HG03280 (cell line): Measurements from ENCODE around the gene KLHDC9.

ENCODE experiments used
- ATAC-seq: cut with Tn5 transposase; IDR thresholded peaks from one replicate; pipeline ENCODE4 v1.9.1; 2021; ENCODE audit warnings: mild to moderate bottlenecking, moderate library complexity; ENCODE audit not compliant: unreplicated experiment

KLHDC9 gene

GRCh38 chr1:161074676-161075368 lies 23.3 kb upstream of the KLHDC9 start:
- ATAC-seq: no peak

- no peak for ATAC-seq
Observed at GRCh38 chr1:161076410-161076809, 21.8 kb upstream of the KLHDC9 start.

DNA sequence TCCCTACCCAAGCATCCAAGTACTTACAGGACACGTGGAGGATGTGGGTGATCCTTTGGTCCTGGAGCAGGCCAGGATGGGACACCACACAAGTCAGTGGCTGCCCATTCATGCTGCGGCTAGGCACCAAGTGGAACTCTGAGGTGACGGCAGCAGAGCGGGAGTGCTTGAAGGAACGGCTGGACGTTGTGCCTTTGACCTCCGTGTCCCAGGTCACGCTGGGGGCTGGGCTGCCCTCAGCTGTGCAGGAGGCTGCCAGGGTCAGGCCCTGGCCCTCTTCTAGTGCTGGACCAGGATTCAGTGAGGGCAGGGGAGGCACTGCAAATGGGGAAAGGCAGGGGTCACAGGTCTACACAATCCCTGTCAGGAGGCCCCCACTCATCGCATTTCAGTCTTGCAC lies 20.7 kb upstream of the KLHDC9 start:
- no peak for ATAC-seq

- ATAC-seq: no peak
Observed at GRCh38 chr1:161079436-161080110, 18.6 kb upstream of the KLHDC9 start.

- no peak for ATAC-seq
Observed at GRCh38 chr1:161080441-161081405, 17.4 kb upstream of the KLHDC9 start.

GRCh38 chr1:161081519-161081918 lies 16.6 kb upstream of the KLHDC9 start:
- ATAC-seq: no peak

DNA sequence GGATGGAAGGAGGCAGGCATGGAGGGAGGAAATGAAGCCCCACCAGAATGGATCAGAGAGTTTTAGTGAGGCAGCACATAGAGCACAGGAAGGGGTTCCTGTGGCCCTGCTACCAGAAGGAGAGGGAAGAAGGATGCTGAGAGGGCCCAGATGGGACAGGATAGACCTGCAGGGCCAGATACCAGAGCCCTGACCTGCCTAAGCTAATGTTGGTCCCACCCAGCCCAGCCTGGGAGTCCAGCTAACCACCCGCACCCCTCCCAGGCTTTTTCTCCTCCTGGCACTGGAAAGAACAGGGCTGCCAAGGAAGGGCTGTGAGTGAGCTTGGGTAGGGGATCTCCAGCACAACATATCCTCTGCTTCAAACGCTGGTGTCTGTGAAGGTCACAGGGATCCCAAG lies 15.7 kb upstream of the KLHDC9 start:
- no peak for ATAC-seq

DNA sequence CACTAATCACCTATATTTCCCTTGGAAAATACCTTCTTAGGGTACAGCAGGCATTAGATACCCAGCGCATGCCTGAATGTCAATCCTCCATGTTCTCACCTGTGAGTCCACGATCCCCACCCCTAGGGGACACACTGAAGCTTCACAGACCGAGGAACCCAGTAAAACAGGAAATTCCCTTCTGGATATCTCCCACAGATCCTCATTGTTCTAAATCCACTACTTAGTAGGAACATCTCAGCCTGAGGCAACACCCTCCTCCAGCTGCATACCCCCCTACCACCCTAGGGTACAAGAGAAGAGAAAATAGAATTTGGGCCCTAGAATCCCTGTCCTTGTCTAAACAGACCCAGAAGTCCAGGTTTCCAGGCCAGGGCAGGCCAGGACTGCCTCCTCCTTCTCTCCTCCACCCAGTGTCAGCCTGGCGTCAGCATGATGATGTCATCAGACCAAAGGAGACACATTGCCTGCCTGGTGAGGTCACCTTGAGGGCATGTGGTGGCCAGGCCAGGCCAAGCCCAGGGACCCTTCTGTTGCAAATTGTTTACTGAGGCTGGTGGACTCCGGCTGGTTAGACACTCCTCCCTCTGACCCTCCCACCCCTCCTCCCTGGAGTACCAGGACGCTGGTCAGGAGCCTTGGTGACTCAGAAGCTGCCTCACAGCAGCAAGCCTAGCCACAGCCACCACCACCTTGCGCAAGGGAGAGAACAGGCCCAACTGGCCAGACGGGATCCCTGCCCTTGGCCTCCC lies 15.0 kb upstream of the KLHDC9 start:
- ATAC-seq: no peak

- ATAC-seq: no peak
Observed at GRCh38 chr1:161083748-161084596, 14.2 kb upstream of the KLHDC9 start.

GRCh38 chr1:161084597-161084988 lies 13.6 kb upstream of the KLHDC9 start:
- no peak for ATAC-seq

- no peak for ATAC-seq
Observed at GRCh38 chr1:161085165-161085564, 13.0 kb upstream of the KLHDC9 start.

DNA sequence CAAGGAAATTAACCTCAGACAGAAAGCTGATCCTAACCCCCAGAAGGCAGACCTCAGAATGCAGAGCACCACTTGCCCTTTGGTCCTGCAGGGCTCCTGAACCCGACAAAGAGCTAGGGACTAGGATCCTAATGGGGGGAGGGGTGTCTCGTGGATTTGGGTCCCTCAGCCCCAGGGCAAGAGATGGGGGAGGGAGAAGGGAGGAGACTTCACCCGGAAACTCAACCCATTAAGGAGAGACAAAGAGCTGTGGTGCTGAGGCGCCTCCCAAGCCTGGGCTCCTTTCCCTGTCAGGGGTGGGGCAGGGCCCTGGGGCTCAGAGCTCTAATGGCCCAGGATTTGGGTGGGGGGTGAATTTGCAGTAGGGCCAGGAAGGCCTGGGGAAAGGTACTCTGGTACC lies 11.7 kb upstream of the KLHDC9 start:
- no peak for ATAC-seq

DNA sequence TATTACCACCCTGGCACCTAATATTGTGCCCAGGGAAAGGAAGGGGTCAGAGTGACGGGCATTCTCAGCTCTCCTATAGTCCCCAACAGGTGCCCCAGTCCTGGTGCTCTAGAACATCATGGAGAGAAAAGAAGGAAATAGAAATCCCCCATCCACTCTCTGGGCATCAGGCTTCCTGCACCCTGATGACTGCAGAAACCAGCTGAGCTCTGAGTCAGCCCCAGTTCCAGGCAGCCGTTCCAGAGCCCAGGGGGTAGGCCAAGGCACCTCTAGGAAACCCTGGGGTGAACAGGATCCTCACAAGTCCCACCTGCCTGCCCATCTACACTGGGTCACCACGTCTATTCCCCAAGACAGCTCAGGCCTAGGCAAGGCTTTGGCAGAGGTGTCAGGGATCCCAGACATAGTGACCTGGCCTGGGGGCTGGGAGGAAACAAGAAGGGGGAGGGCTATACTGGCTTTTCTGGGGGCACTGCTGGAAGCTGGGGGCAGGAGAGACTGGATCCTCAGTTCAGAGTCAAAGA lies 9.5 kb upstream of the KLHDC9 start:
- ATAC-seq: no peak

- no peak for ATAC-seq
Observed at GRCh38 chr1:161089251-161089924, 8.8 kb upstream of the KLHDC9 start, which contains the start of gene NECTIN4. Gene NECTIN4 (minus strand): TSS chr1:161089558. CDS start chr1:161089296, 262 bp downstream.

DNA sequence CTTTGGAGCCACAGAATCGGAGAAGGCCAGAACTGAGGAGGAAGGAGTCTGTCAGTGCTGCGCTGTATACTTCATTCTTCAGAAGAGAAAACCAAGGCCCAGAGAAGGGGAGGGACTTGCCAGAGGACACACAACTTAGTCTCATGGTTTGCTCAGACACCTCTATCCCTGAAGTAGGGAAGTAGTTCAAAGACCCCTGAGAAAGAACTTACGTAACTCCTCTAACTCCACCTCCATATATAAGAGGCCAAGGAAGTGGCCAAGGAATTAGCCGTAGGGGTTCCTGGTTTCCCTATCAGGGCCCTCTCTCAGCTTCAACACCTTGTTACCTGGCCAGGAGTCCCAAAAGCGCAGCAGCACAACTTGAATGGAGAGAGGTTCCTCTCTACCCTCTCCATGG lies 8.2 kb upstream of the KLHDC9 start:
- no peak for ATAC-seq

DNA sequence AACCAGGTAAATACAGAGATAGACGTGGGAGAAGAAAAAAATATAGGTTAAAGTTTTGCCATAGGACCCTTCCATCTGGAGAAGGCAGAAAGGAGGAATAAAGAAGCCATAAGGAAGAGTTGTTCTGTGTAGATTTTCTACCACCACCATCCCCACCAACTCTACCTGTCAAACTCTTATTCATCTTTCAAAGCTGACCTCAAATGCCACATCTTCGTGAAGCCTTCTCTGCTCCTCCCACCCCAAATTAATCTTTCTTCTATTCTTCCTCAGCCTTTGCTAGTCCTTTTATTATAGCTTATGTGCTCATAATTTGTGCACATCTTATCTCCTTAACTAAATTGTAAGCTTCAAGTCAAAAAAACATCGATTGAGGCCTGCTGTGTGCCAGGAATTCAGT lies 7.5 kb upstream of the KLHDC9 start:
- ATAC-seq: no peak

GRCh38 chr1:161091093-161091492 lies 7.1 kb upstream of the KLHDC9 start:
- no peak for ATAC-seq

- ATAC-seq: no peak
Observed at GRCh38 chr1:161091796-161092507, 6.2 kb upstream of the KLHDC9 start.
